ENCODE data around the gene FAM219A.
A peak's percentile ranks its signal among the peaks of the same experiment; 100 is the strongest.

- TF ChIP-seq CTCF (IDR thresholded peaks at IDR 0.05; ENCODE audit: low read length) (peak; percentile 97), EZH2 (IDR thresholded peaks at IDR 0.05; ENCODE audit: borderline replicate concordance, low read length) (no peak)
These were observed 42.4 kb upstream of the FAM219A start for GRCh38 chr9:34500623-34501267.

All from OCI-LY1 (cell line).